Stimulated activated CD4-positive, alpha-beta T cell treated with anti-CD3 and anti-CD28 coated beads, Interleukin-15, amount 100 ng/mL, for 48 hours (primary cell): Measurements from ENCODE around the gene RSF1.

Experiments used
- DNase-seq, 2 donors: peaks; one replicate each; pipeline ENCODE4 v3.0.0-alpha.2; 2020; ENCODE audit warnings: low read depth in 2 of 2

The RSF1 gene

DNA sequence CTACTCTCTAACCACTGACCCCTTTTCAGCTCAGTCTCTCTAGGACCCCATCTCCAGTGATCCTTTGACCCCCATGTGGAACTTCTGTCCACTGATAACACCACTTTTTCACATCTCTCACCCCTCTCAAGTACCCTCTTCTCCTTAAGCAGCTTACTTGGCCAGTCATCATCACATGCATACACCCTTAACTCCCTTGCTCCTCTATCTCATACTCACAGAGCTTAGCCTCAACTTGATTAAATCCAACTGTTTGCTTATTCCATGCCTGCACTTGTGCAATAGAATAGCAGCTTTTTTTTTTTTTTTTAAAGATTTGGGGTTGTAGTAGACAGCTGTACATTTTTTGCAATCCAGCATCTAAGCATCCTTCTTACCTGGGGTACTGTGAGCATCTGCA lies 208.6 kb downstream of the RSF1 start:
- no peak for DNase-seq
